BLaER1 (cell line): ENCODE measurements around the gene SLC25A43.

ENCODE experiments used
- H3K27ac ChIP-seq: shearing (Covaris generic); formaldehyde crosslinking; 2 replicates; pipeline ENCODE4 v1.8.1; 2022
- H3K27me3 ChIP-seq: shearing (Covaris generic); formaldehyde crosslinking; 2 replicates; pipeline ENCODE4 v1.8.1; 2022
- H3K36me3 ChIP-seq: shearing (Covaris generic); formaldehyde crosslinking; 2 replicates; pipeline ENCODE4 v1.8.1; 2022
- H3K4me1 ChIP-seq: shearing (Covaris generic); formaldehyde crosslinking; 2 replicates; pipeline ENCODE4 v1.8.1; 2022
- H3K4me2 ChIP-seq: shearing (Covaris generic); formaldehyde crosslinking; 2 replicates; pipeline ENCODE4 v1.8.1; 2022
- H3K4me3 ChIP-seq: shearing (Covaris generic); formaldehyde crosslinking; 2 replicates; pipeline ENCODE4 v1.8.1; 2022
- H3K9ac ChIP-seq: shearing (Covaris generic); formaldehyde crosslinking; 2 replicates; pipeline ENCODE4 v1.8.1; 2022
- H3K9me3 ChIP-seq: shearing (Covaris generic); formaldehyde crosslinking; 2 replicates; pipeline ENCODE4 v1.8.1; 2022
- H4K20me1 ChIP-seq: shearing (Covaris generic); formaldehyde crosslinking; 2 replicates; pipeline ENCODE4 v1.8.1; 2022
- Cebpa-rat ChIP-seq: shearing (Covaris generic); IDR thresholded peaks from 2 replicates; pipeline ENCODE4 v1.8.1; 2022

SLC25A43 gene

DNA sequence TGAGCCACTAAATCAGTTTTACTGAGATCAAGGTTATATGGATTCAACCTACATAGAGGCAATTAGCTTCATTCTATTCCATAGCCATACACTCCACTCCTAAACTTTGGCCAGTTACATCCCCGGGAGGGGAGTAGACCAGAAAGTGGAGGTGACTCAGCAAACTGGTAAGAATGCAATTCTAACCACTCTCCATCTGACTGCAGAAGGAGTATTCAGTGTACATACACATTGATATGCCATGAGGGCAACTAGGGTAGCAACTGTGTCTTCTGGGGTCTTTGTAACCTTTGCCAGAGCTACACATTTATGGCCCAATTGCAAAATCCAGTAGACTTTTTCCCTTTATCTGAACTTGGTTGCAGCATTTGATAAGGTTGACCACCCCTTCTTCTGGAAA lies 7.6 kb downstream of the SLC25A43 start:
- no peak overlapping the region for H3K27ac ChIP-seq
- no peak for TF ChIP-seq Cebpa-rat
- no peak overlapping the region for H3K9ac ChIP-seq
- no peak overlapping the region for H3K4me3 ChIP-seq
- H3K4me2 ChIP-seq: no peak overlapping the region
- H3K9me3 ChIP-seq: no peaks in the 10 kb centered on the region
- no peaks in the 10 kb centered on the region for H3K27me3 ChIP-seq
- H3K4me1 ChIP-seq: no peaks in the 10 kb centered on the region
- H3K36me3 ChIP-seq: peaks cover 21% of the 10 kb centered on the region
- H4K20me1 ChIP-seq: no peaks in the 10 kb centered on the region

- no peaks in the 10 kb centered on the region for H4K20me1 ChIP-seq
- H3K27me3 ChIP-seq: no peaks in the 10 kb centered on the region
- H3K36me3 ChIP-seq: peaks cover 21% of the 10 kb centered on the region
- no peak overlapping the region for H3K4me2 ChIP-seq
- H3K4me1 ChIP-seq: no peaks in the 10 kb centered on the region
- no peak for TF ChIP-seq Cebpa-rat
- no peak overlapping the region for H3K27ac ChIP-seq
- no peak overlapping the region for H3K4me3 ChIP-seq
- no peaks in the 10 kb centered on the region for H3K9me3 ChIP-seq
- no peak overlapping the region for H3K9ac ChIP-seq
Observed at GRCh38 chrX:119407681-119408080, 8.5 kb downstream of the SLC25A43 start.

DNA sequence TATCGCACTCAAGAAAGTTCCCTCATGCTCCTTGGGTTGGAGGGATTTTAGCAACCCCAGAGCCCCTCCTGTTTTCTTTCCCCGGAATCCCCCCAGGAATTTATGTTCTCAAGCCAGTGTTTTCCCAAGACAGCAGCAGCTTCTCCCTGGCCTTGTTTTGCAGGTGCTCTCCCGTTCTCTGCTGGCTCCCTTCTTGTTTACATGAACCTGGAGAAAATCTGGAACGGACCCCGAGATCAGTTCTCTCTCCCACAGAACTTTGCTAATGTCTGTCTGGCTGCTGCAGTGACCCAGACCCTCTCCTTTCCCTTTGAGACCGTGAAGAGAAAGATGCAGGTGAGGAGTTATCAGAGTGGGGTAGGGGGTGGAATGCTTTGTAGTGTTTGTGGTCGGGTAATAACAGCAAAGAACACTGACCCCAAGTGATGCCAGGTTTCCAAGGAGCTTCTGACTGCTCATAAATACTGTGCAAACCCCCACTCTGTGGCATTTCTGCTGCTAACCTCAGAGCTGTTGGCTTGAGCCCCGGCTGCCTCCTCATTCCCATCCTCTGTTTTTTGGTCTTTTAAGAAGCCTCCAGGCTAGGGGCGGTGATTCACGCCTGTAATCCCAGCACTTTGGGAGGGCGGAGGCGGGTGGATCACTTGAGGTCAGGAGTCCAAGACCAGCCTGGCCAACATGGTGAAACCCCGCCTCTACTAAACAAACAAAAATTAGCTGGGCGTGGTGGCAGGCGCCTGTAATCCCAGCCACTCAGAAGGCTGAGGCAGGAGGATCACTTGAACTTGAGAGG lies 11.1 kb downstream of the SLC25A43 start:
- H3K36me3 ChIP-seq: peaks cover 21% of the 10 kb centered on the region
- no peaks in the 10 kb centered on the region for H3K4me1 ChIP-seq
- no peak overlapping the region for H3K9ac ChIP-seq
- no peak overlapping the region for H3K4me3 ChIP-seq
- H3K27ac ChIP-seq: no peak overlapping the region
- no peaks in the 10 kb centered on the region for H4K20me1 ChIP-seq
- no peaks in the 10 kb centered on the region for H3K27me3 ChIP-seq
- no peak for TF ChIP-seq Cebpa-rat
- H3K9me3 ChIP-seq: no peaks in the 10 kb centered on the region
- no peak overlapping the region for H3K4me2 ChIP-seq

GRCh38 chrX:119410854-119411253 lies 11.7 kb downstream of the SLC25A43 start:
- no peak for TF ChIP-seq Cebpa-rat
- no peak overlapping the region for H3K9ac ChIP-seq
- H4K20me1 ChIP-seq: no peaks in the 10 kb centered on the region
- H3K4me1 ChIP-seq: no peaks in the 10 kb centered on the region
- H3K4me2 ChIP-seq: no peak overlapping the region
- H3K27me3 ChIP-seq: no peaks in the 10 kb centered on the region
- no peak overlapping the region for H3K27ac ChIP-seq
- H3K9me3 ChIP-seq: no peaks in the 10 kb centered on the region
- H3K4me3 ChIP-seq: no peak overlapping the region
- peaks cover 21% of the 10 kb centered on the region for H3K36me3 ChIP-seq

- no peak overlapping the region for H3K9ac ChIP-seq
- no peak overlapping the region for H3K4me3 ChIP-seq
- H3K27me3 ChIP-seq: no peaks in the 10 kb centered on the region
- no peaks in the 10 kb centered on the region for H4K20me1 ChIP-seq
- H3K4me2 ChIP-seq: no peak overlapping the region
- H3K27ac ChIP-seq: no peak overlapping the region
- no peaks in the 10 kb centered on the region for H3K4me1 ChIP-seq
- TF ChIP-seq Cebpa-rat: no peak
- no peaks in the 10 kb centered on the region for H3K9me3 ChIP-seq
- H3K36me3 ChIP-seq: peaks cover 14% of the 10 kb centered on the region
Observed at GRCh38 chrX:119411959-119412358, 12.8 kb downstream of the SLC25A43 start.

DNA sequence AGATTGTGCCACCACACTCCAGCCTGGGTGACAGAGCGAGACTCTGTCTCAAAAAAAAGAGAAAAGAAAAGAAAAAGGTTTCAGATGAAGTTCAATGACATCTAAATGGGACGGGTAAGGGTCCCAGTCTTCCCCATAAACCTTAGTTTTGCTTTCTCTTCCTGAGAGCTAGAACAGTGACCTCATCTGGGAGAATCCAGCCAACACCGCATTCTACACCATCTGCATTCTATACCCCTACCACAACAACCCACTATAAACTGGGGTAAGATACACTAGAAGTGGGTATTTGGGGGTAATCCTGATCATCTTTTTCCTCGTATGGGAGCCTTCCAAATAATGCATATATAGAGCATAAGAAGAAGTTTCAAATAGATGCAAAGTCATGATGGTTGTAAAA lies 18.2 kb downstream of the SLC25A43 start:
- no peak overlapping the region for H3K27ac ChIP-seq
- no peaks in the 10 kb centered on the region for H4K20me1 ChIP-seq
- H3K27me3 ChIP-seq: no peaks in the 10 kb centered on the region
- H3K9me3 ChIP-seq: no peaks in the 10 kb centered on the region
- H3K9ac ChIP-seq: no peak overlapping the region
- H3K4me1 ChIP-seq: no peaks in the 10 kb centered on the region
- no peak for TF ChIP-seq Cebpa-rat
- no peak overlapping the region for H3K4me2 ChIP-seq
- 0 out of 2 replicates have a peak, but pooled peaks cover 3% of the 10 kb centered on the region for H3K36me3 ChIP-seq
- H3K4me3 ChIP-seq: no peak overlapping the region

DNA sequence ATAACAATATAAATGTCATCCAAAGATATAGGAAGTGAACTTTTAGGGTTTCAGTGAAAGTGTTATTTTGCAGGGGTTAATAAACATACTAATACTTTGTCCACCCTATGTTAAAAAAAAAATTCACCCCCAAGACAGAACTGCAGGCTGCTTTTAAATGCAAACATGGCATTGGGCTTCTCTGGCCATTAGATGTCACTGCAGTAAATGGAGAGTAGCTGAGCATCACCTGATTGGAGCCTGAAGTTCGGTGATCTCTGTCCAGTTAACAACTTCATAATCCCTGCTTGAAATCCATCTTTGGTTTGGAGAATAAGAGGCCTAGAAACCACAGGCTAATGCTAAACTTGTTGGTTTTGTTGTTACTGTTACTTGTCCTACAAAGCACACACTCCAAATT lies 18.7 kb downstream of the SLC25A43 start:
- no peaks in the 10 kb centered on the region for H4K20me1 ChIP-seq
- H3K36me3 ChIP-seq: 0 out of 2 replicates have a peak, but pooled peaks cover 8% of the 10 kb centered on the region
- no peak overlapping the region for H3K4me3 ChIP-seq
- H3K4me2 ChIP-seq: no peak overlapping the region
- H3K27me3 ChIP-seq: no peaks in the 10 kb centered on the region
- H3K9me3 ChIP-seq: no peaks in the 10 kb centered on the region
- no peak for TF ChIP-seq Cebpa-rat
- no peaks in the 10 kb centered on the region for H3K4me1 ChIP-seq
- no peak overlapping the region for H3K27ac ChIP-seq
- no peak overlapping the region for H3K9ac ChIP-seq

GRCh38 chrX:119419146-119419545 lies 20.0 kb downstream of the SLC25A43 start:
- Histone ChIP-seq H3K36me3 (0 out of 2 replicates have a peak, but pooled peaks cover 8% of the 10 kb centered on the region), H3K27ac (no peak overlapping the region)

GRCh38 chrX:119419898-119420297 lies 20.8 kb downstream of the SLC25A43 start:
- Histone ChIP-seq H3K4me3 (no peak overlapping the region), H3K36me3 (0 out of 2 replicates have a peak, but pooled peaks cover 8% of the 10 kb centered on the region), H4K20me1 (no peaks in the 10 kb centered on the region), H3K9ac (no peak overlapping the region), H3K9me3 (no peaks in the 10 kb centered on the region), H3K27ac (no peak overlapping the region), H3K27me3 (no peaks in the 10 kb centered on the region), H3K4me2 (no peak overlapping the region), H3K4me1 (no peaks in the 10 kb centered on the region)
- no peak for TF ChIP-seq Cebpa-rat

More at GRCh38 chrX:119419146-119419545, 20.0 kb downstream of the SLC25A43 start:
- no peak overlapping the region for H3K9ac ChIP-seq
- no peaks in the 10 kb centered on the region for H3K27me3 ChIP-seq
- H3K4me3 ChIP-seq: no peak overlapping the region
- H3K4me1 ChIP-seq: no peaks in the 10 kb centered on the region
- no peak for TF ChIP-seq Cebpa-rat
- no peak overlapping the region for H3K4me2 ChIP-seq
- H3K9me3 ChIP-seq: no peaks in the 10 kb centered on the region
- H4K20me1 ChIP-seq: no peaks in the 10 kb centered on the region

- Histone ChIP-seq H3K9me3 (no peaks in the 10 kb centered on the region), H3K4me2 (no peak overlapping the region), H3K27ac (no peak overlapping the region), H3K36me3 (0 out of 2 replicates have a peak, but pooled peaks cover 8% of the 10 kb centered on the region), H4K20me1 (no peaks in the 10 kb centered on the region), H3K9ac (no peak overlapping the region), H3K27me3 (no peaks in the 10 kb centered on the region), H3K4me1 (peaks cover 11% of the 10 kb centered on the region), H3K4me3 (no peak overlapping the region)
- no peak for TF ChIP-seq Cebpa-rat
Observed at GRCh38 chrX:119421016-119421705, 22.0 kb downstream of the SLC25A43 start.
